CD4-positive, alpha-beta memory T cell (primary cell): ENCODE data around the gene MAST4. TPM values are rescaled to one million over a fixed set of nuclear protein-coding genes. Genes with fewer than 3 reads are reported as not detected.

ENCODE experiments used
- CTCF ChIA-PET: fragments of 350-600 bp; sonication (Branson Sonifier 250); formaldehyde crosslinking; loops from one replicate; lab custom pipeline; 2021; ENCODE audit warnings: inconsistent platforms; ENCODE audit not compliant: partially characterized antibody; lab: Charles Lee
- POLR2A ChIA-PET: fragments of 350-600 bp; sonication (Branson Sonifier 250); formaldehyde crosslinking; loops from one replicate; lab custom pipeline; 2021; ENCODE audit not compliant: partially characterized antibody; lab: Charles Lee
- DNase-seq, 5 donors: peaks; one replicate each; pipeline versions ENCODE4 v3.0.0 to v3.0.0-alpha.2; 2020 to 2022; ENCODE audit warnings: mixed read lengths in 1 of 5
- H3K27ac ChIP-seq: one replicate; pipeline ENCODE4 v1.7.0; 2013; ENCODE audit warnings: low read depth, low read length
- H3K27me3 ChIP-seq: 2 replicates; pipeline ENCODE4 v1.7.0; 2013; ENCODE audit warnings: mild to moderate bottlenecking, low read length, moderate library complexity; ENCODE audit not compliant: insufficient read depth
- H3K36me3 ChIP-seq: 2 replicates; pipeline ENCODE4 v1.7.0; 2013; ENCODE audit warnings: mild to moderate bottlenecking, low read length, moderate library complexity; ENCODE audit not compliant: insufficient read depth
- H3K4me1 ChIP-seq: 2 replicates; pipeline ENCODE4 v1.7.0; 2013; ENCODE audit warnings: mild to moderate bottlenecking, low read length, moderate library complexity; ENCODE audit not compliant: insufficient read depth
- H3K4me3 ChIP-seq, 2 donors: one replicate each; pipeline ENCODE4 v1.7.0; 2013; ENCODE audit warnings: low read length in 2 of 2, mild to moderate bottlenecking in 1 of 2
- H3K9me3 ChIP-seq, 2 donors: one replicate each; pipeline ENCODE4 v1.7.0; 2013; ENCODE audit warnings: low read length in 2 of 2, control low read depth in 1 of 2; ENCODE audit not compliant: control insufficient read depth in 1 of 2
- H3K27ac Mint-ChIP-seq, 7 donors: one replicate each; pipeline ENCODE4 v1.8.0; 2020 to 2021; ENCODE audit warnings: mixed read lengths in 7 of 7, mild to moderate bottlenecking in 6 of 7, inconsistent platforms in 3 of 7, moderate library complexity in 3 of 7
- H3K27me3 Mint-ChIP-seq, 2 donors: one replicate each; pipeline ENCODE4 v1.8.0; 2020 to 2021; ENCODE audit warnings: mixed read lengths in 2 of 2
- H3K36me3 Mint-ChIP-seq, 2 donors: one replicate each; pipeline ENCODE4 v1.8.0; 2020 to 2021; ENCODE audit warnings: mixed read lengths in 2 of 2, inconsistent platforms in 1 of 2, mild to moderate bottlenecking in 1 of 2
- H3K4me1 Mint-ChIP-seq, 4 donors: one replicate each; pipeline ENCODE4 v1.8.0; 2020 to 2021; ENCODE audit warnings: mixed read lengths in 4 of 4, mild to moderate bottlenecking in 1 of 4
- H3K4me3 Mint-ChIP-seq, 8 donors: one replicate each; pipeline ENCODE4 v1.8.0; 2020 to 2021; ENCODE audit warnings: mixed read lengths in 8 of 8, mild to moderate bottlenecking in 7 of 8, moderate library complexity in 6 of 8, inconsistent platforms in 3 of 8
- H3K9me3 Mint-ChIP-seq, 8 donors: one replicate each; pipeline ENCODE4 v1.8.0; 2020 to 2021; ENCODE audit warnings: mixed read lengths in 8 of 8, mild to moderate bottlenecking in 5 of 8, inconsistent platforms in 3 of 8, moderate library complexity in 1 of 8
- intact Hi-C: fragments of 100-400 bp; cut with micrococcal nuclease; formaldehyde crosslinking; loops from one replicate; pipeline ENCODE4 v1.15.1; 2023
- polyA plus RNA-seq, 2 donors: library from polyadenylated mRNA; unstranded; fragments of 300-500 nt; fragmentation: Illumina TruSeq; gene quantifications; one replicate each; pipeline ENCODE4 v1.2.3, GENCODE V29; 2021
- total RNA-seq, 2 experiments: library from RNA; stranded (reverse); gene quantifications; one replicate each; pipeline ENCODE4 v1.2.3, GENCODE V29; 2021

Gene MAST4
- total and polyA plus RNA-seq, 4 experiments from 2014 or later: 9.2 to 27.0 (median 21.3) TPM

DNA sequence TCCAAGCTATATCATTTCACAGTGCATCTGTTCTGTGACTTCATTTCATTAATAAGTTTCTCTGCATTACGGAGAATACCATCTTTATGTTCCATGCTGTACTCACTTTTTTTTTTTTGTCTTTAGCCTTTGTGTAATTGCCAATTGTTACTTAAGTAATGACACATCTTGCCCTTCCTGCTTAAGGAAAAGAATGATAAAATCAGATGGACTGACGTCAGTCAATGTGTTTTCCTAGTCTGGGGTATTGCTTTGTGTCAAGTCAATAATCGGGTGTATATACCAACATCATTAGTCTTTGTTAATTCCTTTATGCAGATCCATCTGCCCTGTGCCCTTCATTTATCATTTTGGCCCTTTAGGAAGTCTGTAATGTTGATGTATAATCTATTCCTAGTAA lies 466.9 kb downstream of the MAST4 start:
- H3K36me3 Mint-ChIP-seq: peaks cover 14 to 34% of the 10 kb centered on the region in 2 donors
- Histone ChIP-seq H3K4me1 (peaks cover 9% of the 10 kb centered on the region), H3K27me3 (no peaks in the 10 kb centered on the region), H3K4me3 (no peak overlapping the region), H3K27ac (no peak overlapping the region), H3K9me3 (no peaks in the 10 kb centered on the region), H3K36me3 (no peaks in the 10 kb centered on the region)
- H3K9me3 Mint-ChIP-seq: no peaks in the 10 kb centered on the region
- intact Hi-C loops: no loop called here
- no peaks in the 10 kb centered on the region for H3K27me3 Mint-ChIP-seq
- no peak overlapping the region for H3K27ac Mint-ChIP-seq
- H3K4me3 Mint-ChIP-seq: no peak overlapping the region
- POLR2A ChIA-PET: no interaction called here
- DNase-seq: no peak
- CTCF ChIA-PET: no interaction called here
- H3K4me1 Mint-ChIP-seq: peaks cover 12 to 31% (median 21%) of the 10 kb centered on the region in 4 donors

DNA sequence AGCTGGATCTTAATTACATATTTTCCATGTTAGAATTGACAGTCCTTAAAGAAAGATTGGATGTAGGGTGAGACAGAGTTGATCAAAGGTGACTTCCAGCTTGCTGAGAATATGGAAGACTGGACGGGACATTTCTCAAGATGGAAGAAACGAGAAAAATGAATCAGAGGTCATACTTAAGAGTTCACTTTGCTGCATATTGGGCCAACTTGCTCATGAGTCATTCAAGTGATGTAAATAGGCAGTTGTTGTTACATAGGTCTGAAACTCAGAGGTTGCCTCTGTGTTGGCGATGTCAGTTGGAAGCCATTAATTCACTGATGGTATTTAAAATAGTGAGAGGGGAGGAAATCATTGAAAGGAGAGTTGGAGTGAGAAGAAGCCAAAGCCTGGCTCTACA lies 467.6 kb downstream of the MAST4 start:
- Mint-ChIP-seq H3K36me3 (peaks cover 14 to 36% of the 10 kb centered on the region in 2 donors), H3K4me3 (no peak overlapping the region), H3K27me3 (no peaks in the 10 kb centered on the region), H3K4me1 (peaks cover 12 to 31% (median 22%) of the 10 kb centered on the region in 4 donors), H3K27ac (peak overlapping the region in 1 of 7 donors; percentile 44), H3K9me3 (no peaks in the 10 kb centered on the region)
- H3K4me1 ChIP-seq: peaks cover 9% of the 10 kb centered on the region
- no peaks in the 10 kb centered on the region for H3K27me3 ChIP-seq
- ChIA-PET CTCF (interaction anchor here (1.1 kb wide), 1 partner anchor 14 kb away, joined by 3 read pairs; no protein-coding TSS in a partner anchor), POLR2A (no interaction called here)
- H3K36me3 ChIP-seq: no peaks in the 10 kb centered on the region
- no peaks in the 10 kb centered on the region for H3K9me3 ChIP-seq
- no peak for DNase-seq
- H3K27ac ChIP-seq: no peak overlapping the region
- intact Hi-C loops: no loop called here
- no peak overlapping the region for H3K4me3 ChIP-seq

DNA sequence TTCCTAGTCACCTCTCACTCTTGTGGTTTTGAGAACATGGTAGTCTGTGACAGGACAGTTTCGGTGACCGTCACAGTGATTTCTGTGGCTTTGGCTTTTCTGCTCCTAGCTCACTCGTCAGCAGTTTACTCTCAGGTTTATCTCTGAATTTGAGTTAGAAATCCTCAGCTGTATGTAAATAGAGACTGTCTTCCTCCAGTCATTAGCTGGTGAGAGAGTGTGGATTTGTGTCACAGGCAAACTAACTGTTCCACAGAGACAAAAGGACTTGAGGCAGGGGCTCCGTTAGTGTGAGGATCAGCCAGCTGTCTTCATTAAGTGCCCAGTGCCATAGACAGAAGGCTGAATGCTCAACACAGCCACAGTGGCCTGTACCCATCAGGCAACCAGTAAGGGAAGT lies 469.0 kb downstream of the MAST4 start:
- Histone ChIP-seq H3K4me3 (no peak overlapping the region), H3K36me3 (no peaks in the 10 kb centered on the region), H3K9me3 (no peaks in the 10 kb centered on the region), H3K27me3 (no peaks in the 10 kb centered on the region), H3K27ac (no peak overlapping the region), H3K4me1 (peaks cover 9% of the 10 kb centered on the region)
- POLR2A ChIA-PET: no interaction called here
- H3K9me3 Mint-ChIP-seq: no peaks in the 10 kb centered on the region
- intact Hi-C loops: no loop called here
- peak overlapping the region in 1 of 8 donors; percentile 24 for H3K4me3 Mint-ChIP-seq
- CTCF ChIA-PET: no interaction called here
- H3K36me3 Mint-ChIP-seq: peaks cover 10 to 27% of the 10 kb centered on the region in 2 donors
- no peaks in the 10 kb centered on the region for H3K27me3 Mint-ChIP-seq
- H3K27ac Mint-ChIP-seq: peak overlapping the region in 3 of 7 donors; percentile 29 to 78 (median 55)
- no peak for DNase-seq
- H3K4me1 Mint-ChIP-seq: peaks cover 17 to 28% (median 23%) of the 10 kb centered on the region in 4 donors

DNA sequence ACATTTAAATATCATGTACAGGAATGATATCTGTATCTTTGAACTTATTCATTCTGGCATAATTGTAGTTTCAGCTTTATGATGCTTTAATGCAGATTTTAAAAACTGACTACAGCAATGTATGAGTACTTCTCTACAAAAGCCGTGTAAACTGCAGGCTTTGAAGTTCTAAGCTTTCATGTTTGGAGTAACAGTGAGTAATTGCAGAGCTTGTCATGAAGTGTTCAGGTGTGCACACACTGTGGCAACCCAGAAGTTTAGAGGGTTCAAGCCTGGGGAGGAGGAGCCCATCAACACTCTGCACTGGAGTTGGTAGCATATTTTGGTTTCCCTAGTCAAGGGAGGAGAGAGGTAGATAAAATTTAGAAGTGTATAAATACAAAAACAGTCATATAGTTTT lies 469.5 kb downstream of the MAST4 start:
- CTCF ChIA-PET: interaction anchor here (1.0 kb wide), 1 partner anchor 78 kb away, joined by 3 read pairs; no protein-coding TSS in a partner anchor

DNA sequence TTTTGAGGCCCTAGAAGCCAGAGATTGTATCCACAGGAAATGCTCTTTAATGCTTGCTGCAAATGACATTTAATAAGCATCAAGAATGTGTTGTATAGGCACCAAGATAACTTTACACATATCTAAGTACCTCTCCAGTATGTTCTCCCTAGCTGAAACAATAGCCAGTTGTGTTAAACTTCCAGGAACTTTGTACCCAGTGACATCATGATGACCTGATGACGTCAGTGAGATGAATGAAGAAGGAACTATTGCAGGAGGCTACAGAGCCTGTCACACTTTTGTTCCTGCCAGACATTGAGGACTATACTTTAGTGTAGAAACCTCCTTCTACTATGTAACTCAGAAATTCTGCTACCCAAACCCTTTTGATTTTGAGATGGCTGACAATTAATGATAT lies 470.6 kb downstream of the MAST4 start:
- ChIA-PET CTCF (interaction anchor here (1.0 to 1.4 kb wide), 2 partner anchors 79 kb away, joined by 3 to 4 read pairs; no protein-coding TSS in a partner anchor), POLR2A (interaction anchor here (0.6 kb wide), 1 partner anchor 12 kb away, joined by 3 read pairs; no protein-coding TSS in a partner anchor)
- Histone ChIP-seq H3K36me3 (no peaks in the 10 kb centered on the region), H3K4me3 (no peak overlapping the region), H3K27me3 (no peaks in the 10 kb centered on the region), H3K4me1 (peaks cover 9% of the 10 kb centered on the region), H3K9me3 (no peaks in the 10 kb centered on the region), H3K27ac (no peak overlapping the region)
- Mint-ChIP-seq H3K36me3 (peaks cover 7 to 23% of the 10 kb centered on the region in 2 donors), H3K27me3 (no peaks in the 10 kb centered on the region), H3K27ac (no peak overlapping the region), H3K4me3 (no peak overlapping the region), H3K9me3 (no peaks in the 10 kb centered on the region), H3K4me1 (peaks cover 17 to 24% (median 21%) of the 10 kb centered on the region in 4 donors)
- intact Hi-C loops: no loop called here
- no peak for DNase-seq

More for the DNA sequence above, 469.5 kb downstream of the MAST4 start:
- DNase-seq: no peak
- Histone ChIP-seq H3K27me3 (no peaks in the 10 kb centered on the region), H3K4me3 (no peak overlapping the region), H3K36me3 (no peaks in the 10 kb centered on the region), H3K4me1 (peaks cover 9% of the 10 kb centered on the region), H3K27ac (no peak overlapping the region), H3K9me3 (no peaks in the 10 kb centered on the region)
- H3K27ac Mint-ChIP-seq: peak overlapping the region in 1 of 7 donors; percentile 2
- intact Hi-C loops: no loop called here
- peaks cover 17 to 28% (median 23%) of the 10 kb centered on the region in 4 donors for H3K4me1 Mint-ChIP-seq
- H3K27me3 Mint-ChIP-seq: no peaks in the 10 kb centered on the region
- POLR2A ChIA-PET: no interaction called here
- H3K4me3 Mint-ChIP-seq: no peak overlapping the region
- H3K9me3 Mint-ChIP-seq: no peaks in the 10 kb centered on the region
- H3K36me3 Mint-ChIP-seq: peaks cover 8 to 27% of the 10 kb centered on the region in 2 donors

DNA sequence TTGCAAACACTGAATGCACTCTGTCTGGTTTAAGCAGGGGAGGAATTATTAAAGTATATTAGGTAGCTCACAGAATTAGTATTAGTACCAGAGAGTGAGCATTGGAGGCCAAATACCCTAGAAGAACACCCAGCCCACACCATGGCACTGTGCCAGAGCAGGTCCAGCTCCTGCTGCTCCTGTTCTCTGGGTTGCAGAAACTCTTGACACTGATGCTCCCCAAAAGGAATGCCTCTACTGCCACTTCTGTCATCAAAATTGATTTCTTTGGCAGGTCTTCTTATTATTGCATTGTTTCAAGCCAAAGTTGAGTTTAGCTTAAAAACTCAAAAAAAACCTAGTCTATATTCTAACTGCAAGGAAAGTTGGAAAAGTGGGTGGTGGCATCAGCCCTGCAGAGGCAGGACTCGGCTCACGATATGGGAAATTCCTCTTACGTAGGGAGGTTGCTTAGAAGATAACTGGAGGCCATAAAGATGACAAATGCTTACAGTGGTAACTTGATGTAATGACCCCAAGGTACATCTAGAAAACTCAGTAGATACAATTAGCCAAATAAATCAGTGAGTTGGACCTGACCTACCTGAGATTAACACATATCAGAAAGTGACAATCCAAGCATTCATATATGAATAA lies 477.0 kb downstream of the MAST4 start:
- Mint-ChIP-seq H3K27me3 (no peaks in the 10 kb centered on the region), H3K9me3 (no peaks in the 10 kb centered on the region), H3K27ac (no peak overlapping the region), H3K4me3 (no peak overlapping the region), H3K36me3 (peaks cover 3 to 10% of the 10 kb centered on the region in 2 donors), H3K4me1 (peaks cover 0 to 10% (median 6%) of the 10 kb centered on the region in 4 donors)
- Histone ChIP-seq H3K36me3 (no peaks in the 10 kb centered on the region), H3K4me3 (no peak overlapping the region), H3K27ac (no peak overlapping the region), H3K27me3 (no peaks in the 10 kb centered on the region), H3K4me1 (no peaks in the 10 kb centered on the region), H3K9me3 (no peaks in the 10 kb centered on the region)
- no peak for DNase-seq
- ChIA-PET POLR2A (no interaction called here), CTCF (no interaction called here)
- intact Hi-C loops: no loop called here

DNA sequence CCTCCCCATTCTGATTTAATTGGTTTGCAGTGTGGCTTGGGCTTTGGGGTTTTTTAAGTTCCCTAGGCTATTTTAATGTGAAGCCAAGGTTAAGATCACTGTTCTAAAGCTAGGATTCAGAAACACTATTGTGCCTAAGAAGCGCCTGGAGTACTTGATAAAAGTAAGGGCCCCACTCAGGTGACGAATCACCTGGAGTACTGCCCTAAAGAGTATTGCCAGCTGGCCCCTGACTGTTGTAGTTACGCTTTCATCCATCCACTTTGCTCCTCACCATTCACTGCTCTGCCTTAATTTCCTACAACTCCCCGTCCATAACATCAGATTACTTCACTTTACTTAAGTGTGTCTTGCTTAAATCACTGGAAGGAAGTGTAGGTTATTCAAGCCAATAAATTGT lies 481.1 kb downstream of the MAST4 start:
- peaks cover 3 to 9% of the 10 kb centered on the region in 2 donors for H3K36me3 Mint-ChIP-seq
- no peaks in the 10 kb centered on the region for H3K9me3 Mint-ChIP-seq
- H3K4me3 Mint-ChIP-seq: no peak overlapping the region
- H3K27ac Mint-ChIP-seq: no peak overlapping the region
- H3K27me3 Mint-ChIP-seq: no peaks in the 10 kb centered on the region
- Histone ChIP-seq H3K36me3 (no peaks in the 10 kb centered on the region), H3K4me3 (no peak overlapping the region), H3K4me1 (no peaks in the 10 kb centered on the region), H3K27ac (no peak overlapping the region), H3K27me3 (no peaks in the 10 kb centered on the region), H3K9me3 (no peaks in the 10 kb centered on the region)
- peaks cover 0 to 12% (median 4%) of the 10 kb centered on the region in 4 donors for H3K4me1 Mint-ChIP-seq
- intact Hi-C loops: no loop called here
- CTCF ChIA-PET: no interaction called here
- no peak for DNase-seq
- POLR2A ChIA-PET: no interaction called here
